Left lung (tissue), 10 donors: ENCODE data around the gene IL17RE. TPM values are rescaled to one million over a fixed set of nuclear protein-coding genes. Genes with fewer than 3 reads are reported as not detected.
A peak's percentile ranks its signal among the peaks of the same experiment; 100 is the strongest.
"Not testable (repeated sequence)": the region's sequence is repeated elsewhere in the genome, so short reads cannot be mapped to it uniquely, and the experiment has no call there.

Experiments used
- ATAC-seq: fragments of 200-7000 bp; cut with Tn5 transposase; one replicate; pipeline ENCODE4 v1.9.1; 2020; ENCODE audit warnings: moderate library complexity
- DNase-seq, 4 donors: peaks; one replicate each; pipeline ENCODE4 v3.0.0-alpha.2; 2013 to 2020
- H3K27ac ChIP-seq, 2 donors: fragments of 200-600 bp; sonication (generic) in 1 of 2; one replicate each; pipeline versions ENCODE4 v1.5.0 to v1.8.0; 2020 to 2021
- H3K27me3 ChIP-seq, 2 donors: fragments of 200-600 bp; sonication (generic) in 1 of 2; one replicate each; pipeline versions ENCODE4 v1.5.0 to v1.8.0; 2020 to 2021
- H3K36me3 ChIP-seq, 2 donors: fragments of 200-600 bp; sonication (generic) in 1 of 2; one replicate each; pipeline versions ENCODE4 v1.5.0 to v1.8.0; 2020 to 2021
- H3K4me1 ChIP-seq, 2 donors: fragments of 200-600 bp; one replicate each; pipeline ENCODE4 v1.8.0; 2021
- H3K4me3 ChIP-seq, 2 donors: fragments of 200-600 bp; sonication (generic) in 1 of 2; one replicate each; pipeline versions ENCODE4 v1.5.0 to v1.8.0; 2020 to 2021; ENCODE audit warnings: mild to moderate bottlenecking in 1 of 2
- H3K9me3 ChIP-seq, 2 donors: fragments of 200-600 bp; sonication (generic) in 1 of 2; one replicate each; pipeline versions ENCODE4 v1.5.0 to v1.8.0; 2020 to 2021
- CTCF ChIP-seq, 2 donors: fragments of 200-600 bp; sonication (generic) in 1 of 2; IDR thresholded peaks; one replicate each; pipeline versions ENCODE4 v1.5.0 to v1.8.0; 2021; ENCODE audit warnings: antibody characterized with exemption in 2 of 2
- intact Hi-C, 2 donors: fragments of 100-400 bp; cut with DNase I; formaldehyde crosslinking; loops; one replicate each; pipeline versions ENCODE4 v1.11.2 to v1.14.2; 2022
- polyA plus RNA-seq, 6 donors: library from polyadenylated mRNA; unstranded; fragments of 120-200 nt; gene quantifications; one replicate each; pipeline ENCODE4 v1.2.1, GENCODE V29; 2013; ENCODE audit not compliant: insufficient read length in 6 of 6
- total RNA-seq, 2 donors: library from RNA; stranded (reverse); fragmentation: NEBNext Ultra II Directional; extraction: Animal tissue kit (Norgen Biotek cat#: 25700); gene quantifications; one replicate each; pipeline ENCODE4 v1.2.1, GENCODE V29; 2021
- donor health status: DM: no; HTN: yes; CAD: no.
- donor health status: DM: no; HTN: no; CAD: no.

Gene IL17RE
- total and polyA plus RNA-seq, 8 donors: 14.4 to 108 (median 80.5) TPM

GRCh38 chr3:9866639-9867038, 36.0 kb upstream of the IL17RE start:
- Histone ChIP-seq H3K27me3 (no peaks in the 10 kb centered on the region), H3K27ac (no peak overlapping the region), H3K36me3 (no peaks in the 10 kb centered on the region), H3K9me3 (no peaks in the 10 kb centered on the region), H3K4me1 (peaks cover 20 to 29% of the 10 kb centered on the region in 2 donors), H3K4me3 (no peak overlapping the region)
- TF ChIP-seq CTCF (IDR thresholded peaks at IDR 0.05): no peak
- peak in 1 of 4 donors; percentile 58 for DNase-seq
- intact Hi-C loops: no loop called here
- ATAC-seq: peak; percentile 65

GRCh38 chr3:9867106-9867505, 35.5 kb upstream of the IL17RE start:
- no peak overlapping the region for H3K27ac ChIP-seq
- H3K4me1 ChIP-seq: peaks cover 20 to 26% of the 10 kb centered on the region in 2 donors
- no peaks in the 10 kb centered on the region for H3K27me3 ChIP-seq
- H3K4me3 ChIP-seq: no peak overlapping the region
- TF ChIP-seq CTCF (IDR thresholded peaks at IDR 0.05): no peak
- DNase-seq (no peak), ATAC-seq (no peak)
- intact Hi-C loops: no loop called here
- no peaks in the 10 kb centered on the region for H3K36me3 ChIP-seq
- H3K9me3 ChIP-seq: no peaks in the 10 kb centered on the region

GRCh38 chr3:9869955-9870354, 32.7 kb upstream of the IL17RE start:
- TF ChIP-seq CTCF (IDR thresholded peaks at IDR 0.05): no peak
- intact Hi-C loops: no loop called here
- Histone ChIP-seq H3K4me3 (no peak overlapping the region), H3K27me3 (no peaks in the 10 kb centered on the region), H3K27ac (no peak overlapping the region), H3K9me3 (no peaks in the 10 kb centered on the region), H3K4me1 (peaks cover 1 to 7% of the 10 kb centered on the region in 2 donors), H3K36me3 (no peaks in the 10 kb centered on the region)
- ATAC-seq (no peak), DNase-seq (no peak)

- no peaks in the 10 kb centered on the region for H3K36me3 ChIP-seq
- intact Hi-C loops: no loop called here
- no peak overlapping the region for H3K4me3 ChIP-seq
- peaks cover 0 to 6% of the 10 kb centered on the region in 2 donors for H3K4me1 ChIP-seq
- ATAC-seq (no peak), DNase-seq (no peak)
- H3K27me3 ChIP-seq: no peaks in the 10 kb centered on the region
- H3K9me3 ChIP-seq: no peaks in the 10 kb centered on the region
- TF ChIP-seq CTCF (IDR thresholded peaks at IDR 0.05): no peak
- no peak overlapping the region for H3K27ac ChIP-seq
Measured at GRCh38 chr3:9870978-9871377, 31.7 kb upstream of the IL17RE start.

- ATAC-seq, H3K4me3 ChIP-seq, DNase-seq, intact Hi-C loops, H3K9me3 ChIP-seq, H3K4me1 ChIP-seq, H3K27ac ChIP-seq, H3K36me3 ChIP-seq, H3K27me3 ChIP-seq: not testable (repeated sequence)
Measured at GRCh38 chr3:9872067-9872466, 30.6 kb upstream of the IL17RE start.

- no peak for TF ChIP-seq CTCF (IDR thresholded peaks at IDR 0.05)
- Histone ChIP-seq H3K9me3 (no peaks in the 10 kb centered on the region), H3K27ac (no peak overlapping the region), H3K4me1 (no peaks in the 10 kb centered on the region), H3K4me3 (no peak overlapping the region), H3K36me3 (no peaks in the 10 kb centered on the region), H3K27me3 (no peaks in the 10 kb centered on the region)
- no peak for ATAC-seq
- intact Hi-C loops: no loop called here
- DNase-seq: no peak
Measured at GRCh38 chr3:9875448-9875847, 27.2 kb upstream of the IL17RE start.

GRCh38 chr3:9876255-9876654, 26.4 kb upstream of the IL17RE start:
- intact Hi-C loops, H3K27me3 ChIP-seq, H3K9me3 ChIP-seq, DNase-seq, H3K4me1 ChIP-seq, H3K4me3 ChIP-seq, ATAC-seq, H3K36me3 ChIP-seq, H3K27ac ChIP-seq: not testable (repeated sequence)
